Measurements from ENCODE around the gene SLCO2A1.

DNA sequence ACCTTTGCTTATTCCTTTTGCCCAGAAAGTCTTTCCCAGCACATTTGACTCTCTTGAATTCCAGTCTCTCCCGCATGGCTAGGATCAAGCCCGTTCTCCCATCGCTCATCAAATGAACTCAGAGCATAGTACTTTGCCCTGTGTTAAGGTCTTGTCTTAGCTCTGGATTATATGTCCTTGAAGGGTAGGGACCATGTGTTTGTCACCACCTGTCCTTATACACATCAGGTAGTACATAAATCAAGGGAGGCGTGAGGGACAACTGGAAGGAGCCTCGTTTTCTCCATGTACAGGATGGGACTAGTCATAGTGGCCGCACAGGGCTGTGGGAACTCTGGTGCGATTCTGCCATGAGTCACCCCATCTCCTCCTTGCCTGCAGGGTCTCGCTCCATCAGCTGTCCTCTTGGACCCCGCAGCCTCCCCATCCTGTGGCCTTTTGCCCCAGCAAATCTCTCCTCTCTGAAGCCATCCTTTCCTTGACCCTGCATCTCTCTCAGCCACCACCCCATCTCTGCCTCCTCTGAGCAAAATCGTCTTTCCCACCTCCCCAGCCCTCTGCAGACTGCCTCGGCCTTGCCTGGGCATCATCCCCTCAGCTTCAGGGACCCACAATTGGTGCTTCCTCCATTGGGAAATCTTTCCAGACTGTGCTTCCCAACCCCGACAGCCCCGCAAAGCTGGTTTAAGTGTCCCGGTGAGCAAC is 100.7 kb downstream of the SLCO2A1 start:
- TF ChIP-seq, protein P1, sequence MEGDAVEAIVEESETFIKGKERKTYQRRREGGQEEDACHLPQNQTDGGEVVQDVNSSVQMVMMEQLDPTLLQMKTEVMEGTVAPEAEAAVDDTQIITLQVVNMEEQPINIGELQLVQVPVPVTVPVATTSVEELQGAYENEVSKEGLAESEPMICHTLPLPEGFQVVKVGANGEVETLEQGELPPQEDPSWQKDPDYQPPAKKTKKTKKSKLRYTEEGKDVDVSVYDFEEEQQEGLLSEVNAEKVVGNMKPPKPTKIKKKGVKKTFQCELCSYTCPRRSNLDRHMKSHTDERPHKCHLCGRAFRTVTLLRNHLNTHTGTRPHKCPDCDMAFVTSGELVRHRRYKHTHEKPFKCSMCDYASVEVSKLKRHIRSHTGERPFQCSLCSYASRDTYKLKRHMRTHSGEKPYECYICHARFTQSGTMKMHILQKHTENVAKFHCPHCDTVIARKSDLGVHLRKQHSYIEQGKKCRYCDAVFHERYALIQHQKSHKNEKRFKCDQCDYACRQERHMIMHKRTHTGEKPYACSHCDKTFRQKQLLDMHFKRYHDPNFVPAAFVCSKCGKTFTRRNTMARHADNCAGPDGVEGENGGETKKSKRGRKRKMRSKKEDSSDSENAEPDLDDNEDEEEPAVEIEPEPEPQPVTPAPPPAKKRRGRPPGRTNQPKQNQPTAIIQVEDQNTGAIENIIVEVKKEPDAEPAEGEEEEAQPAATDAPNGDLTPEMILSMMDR (IDR thresholded peaks at IDR 0.05), result no peak
- TF ChIP-seq EZH2 (IDR thresholded peaks at IDR 0.05), result no peak

Measured in neural progenitor cell (in vitro differentiated cells).